A549 (cell line): Measurements from ENCODE around the gene CCDC167. TPM values are rescaled to one million over a fixed set of nuclear protein-coding genes. Genes with fewer than 3 reads are reported as not detected.
A peak's percentile ranks its signal among the peaks of the same experiment; 100 is the strongest.

Experiments used
- ATAC-seq, 2 experiments: fragments of 200-7000 bp in 1 of 2; fragments of >200 bp in 1 of 2; cut with Nextera tagmentation in 1 of 2; cut with Tn5 transposase in 1 of 2; 3 replicates each; pipeline versions ENCODE4 v1.8.0 to v1.9.1; 2018 to 2020; ENCODE audit warnings: mild to moderate bottlenecking in 1 of 2, moderate library complexity in 1 of 2
- CTCF ChIA-PET: fragments of 300-600 bp; sonication (Branson Sonifier 250); formaldehyde crosslinking; extraction: SDS; loops from one replicate; lab custom pipeline; 2021; ENCODE audit warnings: antibody characterized with exemption, inconsistent platforms; lab: Yijun Ruan, JAX
- POLR2A ChIA-PET: fragments of 350-600 bp; formaldehyde crosslinking; extraction: SDS; loops from one replicate; lab custom pipeline; 2021; ENCODE audit warnings: antibody characterized with exemption, inconsistent platforms; lab: Yijun Ruan, JAX
- DNase-seq, 2 experiments: peaks; one replicate each; pipeline versions ENCODE4 v3.0.0 to v3.0.0-alpha.2; 2011 to 2016; ENCODE audit warnings: low read depth in 1 of 2, low spot score in 1 of 2
- FAIRE-seq: peaks from 2 replicates; lab custom pipeline; 2011; peaks lifted over from hg19 to GRCh38; lab: Jason Lieb, UNC
- H3K27ac ChIP-seq, 2 experiments: fragments of >200 bp; sonication (Bioruptor Twin); formaldehyde crosslinking; 3 replicates each; pipeline ENCODE4 v1.5.1; 2016 to 2017
- H3K4me1 ChIP-seq: fragments of >200 bp; sonication (Bioruptor Twin); formaldehyde crosslinking; 3 replicates; pipeline ENCODE4 v1.6.1; 2016
- H3K4me2 ChIP-seq: fragments of >200 bp; sonication (Bioruptor Twin); formaldehyde crosslinking; 3 replicates; pipeline ENCODE4 v1.6.1; 2016
- H3K4me3 ChIP-seq: fragments of >200 bp; sonication (Bioruptor Twin); formaldehyde crosslinking; 3 replicates; pipeline ENCODE4 v1.5.1; 2016
- H3K9me3 ChIP-seq: fragments of >200 bp; sonication (Bioruptor Twin); formaldehyde crosslinking; 3 replicates; pipeline ENCODE4 v1.6.1; 2016
- CBX2 ChIP-seq: fragments of 200-600 bp; sonication (generic); IDR thresholded peaks from 2 replicates; pipeline ENCODE4 v1.6.1; 2016; ENCODE audit warnings: low read depth, mild to moderate bottlenecking, borderline replicate concordance
- CHD2 ChIP-seq: fragments of 150-350 bp; IDR thresholded peaks from 2 replicates; pipeline ENCODE4 v1.6.1; 2014; ENCODE audit warnings: low read length; ENCODE audit not compliant: partially characterized antibody
- CHD4 ChIP-seq: fragments of 200-600 bp; sonication (generic); IDR thresholded peaks from 2 replicates; pipeline ENCODE4 v1.6.1; 2016; ENCODE audit warnings: antibody characterized with exemption, mild to moderate bottlenecking, borderline replicate concordance
- ELK1 ChIP-seq: fragments of 150-350 bp; IDR thresholded peaks from 2 replicates; pipeline ENCODE4 v1.6.1; 2014; ENCODE audit warnings: low read depth, mild to moderate bottlenecking, low read length
- EP300 ChIP-seq, 2 experiments: fragments of >200 bp; sonication (Bioruptor Twin); formaldehyde crosslinking; IDR thresholded peaks; 2 replicates in 1 of 2; 3 replicates in 1 of 2; pipeline ENCODE4 v1.6.1; 2016 to 2017
- ESRRA ChIP-seq: fragments of 150-350 bp; IDR thresholded peaks from 2 replicates; pipeline ENCODE4 v1.6.1; 2014; ENCODE audit warnings: mild to moderate bottlenecking, low read length, borderline replicate concordance
- FOSB ChIP-seq: fragments of 250-450 bp; sonication (Bioruptor Pico); IDR thresholded peaks from 2 replicates; pipeline ENCODE4 v1.5.0; 2020; ENCODE audit warnings: mild to moderate bottlenecking, moderate library complexity
- FOXS1 ChIP-seq: fragments of 250-450 bp; sonication (Bioruptor Pico); IDR thresholded peaks from 2 replicates; pipeline ENCODE4 v1.5.0; 2020; ENCODE audit warnings: mild to moderate bottlenecking, moderate library complexity
- HEYL ChIP-seq: fragments of 250-450 bp; sonication (Bioruptor Pico); IDR thresholded peaks from 2 replicates; pipeline ENCODE4 v1.8.0; 2021; ENCODE audit warnings: mild to moderate bottlenecking, moderate library complexity
- HOXB13 ChIP-seq: fragments of 250-450 bp; sonication (Bioruptor Pico); IDR thresholded peaks from 2 replicates; pipeline ENCODE4 v1.5.0; 2020; ENCODE audit warnings: low read depth, mild to moderate bottlenecking, moderate library complexity
- HOXB5 ChIP-seq: fragments of 250-450 bp; sonication (Bioruptor Pico); IDR thresholded peaks from 2 replicates; pipeline ENCODE4 v1.5.0; 2020; ENCODE audit warnings: mild to moderate bottlenecking, moderate library complexity
- KDM5A ChIP-seq: fragments of 200-600 bp; sonication (generic); IDR thresholded peaks from 2 replicates; pipeline ENCODE4 v1.6.1; 2016; ENCODE audit warnings: antibody characterized with exemption, mild to moderate bottlenecking
- MAZ ChIP-seq: fragments of 150-350 bp; IDR thresholded peaks from 2 replicates; pipeline ENCODE4 v1.6.1; 2014; ENCODE audit warnings: antibody characterized with exemption, low read depth, low read length, borderline replicate concordance
- NFE2L2 ChIP-seq: fragments of 150-350 bp; conservative IDR thresholded peaks from 2 replicates; pipeline ENCODE4 v1.6.1; 2014; ENCODE audit warnings: low read length
- NPAS2 ChIP-seq: fragments of 250-450 bp; sonication (Bioruptor Pico); IDR thresholded peaks from 2 replicates; pipeline ENCODE4 v1.8.0; 2022; ENCODE audit warnings: mild to moderate bottlenecking, moderate library complexity, borderline replicate concordance
- POLR2A ChIP-seq: IDR thresholded peaks from 2 replicates; pipeline ENCODE4 v1.6.1; 2012; ENCODE audit warnings: mild to moderate bottlenecking, low read length
- RARB ChIP-seq: fragments of 250-450 bp; sonication (Bioruptor Pico); IDR thresholded peaks from 2 replicates; pipeline ENCODE4 v1.8.0; 2021; ENCODE audit warnings: mild to moderate bottlenecking, moderate library complexity
- REST ChIP-seq: fragments of 200-600 bp; sonication (generic); IDR thresholded peaks from 2 replicates; pipeline ENCODE4 v1.6.1; 2016; ENCODE audit warnings: antibody characterized with exemption, mild to moderate bottlenecking, moderate library complexity
- TFCP2L1 ChIP-seq: fragments of 250-450 bp; sonication (Bioruptor Pico); IDR thresholded peaks from 2 replicates; pipeline ENCODE4 v1.5.0; 2021; ENCODE audit warnings: mild to moderate bottlenecking
- TP53 ChIP-seq: fragments of 250-450 bp; sonication (Bioruptor Pico); IDR thresholded peaks from 2 replicates; pipeline ENCODE4 v1.5.0; 2021; ENCODE audit warnings: mild to moderate bottlenecking, moderate library complexity
- USF2 ChIP-seq: fragments of 450-650 bp; IDR thresholded peaks from 2 replicates; pipeline ENCODE4 v1.6.1; 2014; ENCODE audit warnings: antibody characterized with exemption
- ZSCAN20 ChIP-seq: fragments of 250-450 bp; sonication (Bioruptor Pico); IDR thresholded peaks from 2 replicates; pipeline ENCODE4 v1.8.0; 2022; ENCODE audit warnings: mild to moderate bottlenecking, moderate library complexity
- WGBS: methylation state at CpG from one replicate; pipeline ENCODE4 v1.1.6; 2017; ENCODE audit errors: missing lambda C conversion rate; 5-methylcytosine and 5-hydroxymethylcytosine counted together
- polyA plus RNA-seq, 4 experiments: library from polyadenylated mRNA; depleted of rRNA in 3 of 4; stranded (reverse); fragments of >200 nt; fragmentation: RNase III in 1 of 4; extraction: RNeasy Plus Mini Kit Qiagen cat#74134 plus additional on column Dnase treatment in 1 of 4; gene quantifications; 2 replicates in 3 of 4; 3 replicates in 1 of 4; pipeline ENCODE4 v1.2.3, GENCODE V29; 2011 to 2017

CCDC167 gene
- polyA plus RNA-seq, 2 of the 4 experiments (the other 2 are of a cell fraction): 35.1 to 39.1 TPM

- peaks cover 15% of the 10 kb centered on the region for H3K4me1 ChIP-seq
- ChIA-PET CTCF (interaction anchor here (0.9 to 1.6 kb wide), 2 partner anchors 14 to 23 kb away, joined by 3 to 5 read pairs; no protein-coding TSS in a partner anchor), POLR2A (no interaction called here)
- no peaks in the 10 kb centered on the region for H3K9me3 ChIP-seq
- peak overlapping the region; percentile 65 for H3K4me2 ChIP-seq
- no peak overlapping the region for H3K4me3 ChIP-seq
- WGBS: 22% methylated on average over 18 of the region's 19 CpGs
- ATAC-seq: peak; percentile 31 to 57; a peak in 3 of 6 replicates
- no peak for DNase-seq
- no peak for TF ChIP-seq RARB
- TF ChIP-seq EP300 (IDR thresholded peaks at IDR 0.05): no peak
- TF ChIP-seq FOXS1 (CRISPR knock-in tag): no peak
- TF ChIP-seq NFE2L2: no peak
- TF ChIP-seq HOXB5 (CRISPR knock-in tag): no peak
- no peak for TF ChIP-seq HOXB13 (CRISPR knock-in tag)
- TF ChIP-seq CHD2: no peak
- TF ChIP-seq FOSB (CRISPR knock-in tag): no peak
- TF ChIP-seq TFCP2L1 (CRISPR knock-in tag): no peak
- TF ChIP-seq TP53 (CRISPR knock-in tag): no peak
- no peak for TF ChIP-seq ESRRA
- no peak for TF ChIP-seq USF2
- no peak for TF ChIP-seq REST
- no peak for TF ChIP-seq ELK1
- no peak for TF ChIP-seq CBX2
- TF ChIP-seq ZSCAN20: no peak
- TF ChIP-seq POLR2A: no peak
- FAIRE-seq: no peak
- H3K27ac ChIP-seq: peak overlapping the region; percentile 21 to 50; a peak in 2 of 6 replicates
Measured at GRCh38 chr6:37524025-37524969, 24.6 kb upstream of the CCDC167 start.

- ChIA-PET CTCF (interaction anchor here (0.9 to 1.6 kb wide), 3 partner anchors 15 to 22 kb away, joined by 3 to 5 read pairs (median 4); no protein-coding TSS in a partner anchor), POLR2A (no interaction called here)
- DNase-seq (no peak), FAIRE-seq (no peak), ATAC-seq (no peak)
- WGBS: 84% methylated on average over 7 of the region's 7 CpGs
- peaks cover 15% of the 10 kb centered on the region for H3K4me1 ChIP-seq
- H3K4me2 ChIP-seq: peak overlapping the region; percentile 65; the same call in 1 of the 3 replicates
- TF ChIP-seq REST (no peak), MAZ (no peak), TFCP2L1 (CRISPR knock-in tag) (no peak), HEYL (no peak), KDM5A (no peak), CHD4 (no peak), NPAS2 (CRISPR knock-in tag) (no peak), POLR2A (no peak)
- H3K27ac ChIP-seq: no peak overlapping the region
- H3K9me3 ChIP-seq: no peaks in the 10 kb centered on the region
- H3K4me3 ChIP-seq: no peak overlapping the region
Measured at GRCh38 chr6:37523412-37523811, 23.7 kb upstream of the CCDC167 start.
